Hepatocyte (in vitro differentiated cells): ENCODE data around the gene MARK2. TPM values are rescaled to one million over a fixed set of nuclear protein-coding genes. Genes with fewer than 3 reads are reported as not detected.
A peak's percentile ranks its signal among the peaks of the same experiment; 100 is the strongest.

ENCODE experiments used
- DNase-seq: peaks from one replicate; pipeline ENCODE4 v3.0.0-alpha.2; 2016; ENCODE audit warnings: low spot score
- H2AFZ ChIP-seq: fragments of 200-600 bp; sonication (generic); 2 replicates; pipeline ENCODE4 v1.6.0; 2016; ENCODE audit warnings: antibody characterized with exemption, mild to moderate bottlenecking
- H3K27ac ChIP-seq: fragments of 200-600 bp; sonication (generic); 2 replicates; pipeline ENCODE4 v1.5.1; 2016; ENCODE audit warnings: mild to moderate bottlenecking
- H3K27me3 ChIP-seq: fragments of 200-600 bp; sonication (generic); 2 replicates; pipeline ENCODE4 v1.6.1; 2016
- H3K36me3 ChIP-seq: fragments of 200-600 bp; sonication (generic); replicated peaks from 2 replicates; pipeline ENCODE4 v1.5.1; 2016; ENCODE audit warnings: low read depth; ENCODE audit not compliant: insufficient read depth
- H3K4me1 ChIP-seq: fragments of 200-600 bp; sonication (generic); 2 replicates; pipeline ENCODE4 v1.5.1; 2016; ENCODE audit warnings: mild to moderate bottlenecking, moderate library complexity; ENCODE audit not compliant: insufficient read depth
- H3K4me2 ChIP-seq: fragments of 200-600 bp; sonication (generic); 2 replicates; pipeline ENCODE4 v1.6.0; 2016
- H3K4me3 ChIP-seq: fragments of 200-600 bp; sonication (generic); 2 replicates; pipeline ENCODE4 v1.5.1; 2016; ENCODE audit warnings: mild to moderate bottlenecking
- H3K79me2 ChIP-seq: fragments of 200-600 bp; sonication (generic); 2 replicates; pipeline ENCODE4 v1.6.0; 2017; ENCODE audit warnings: mild to moderate bottlenecking
- H3K9me2 ChIP-seq: fragments of 200-600 bp; sonication (generic); replicated peaks from 2 replicates; pipeline ENCODE4 v1.6.0; 2017; ENCODE audit warnings: mild to moderate bottlenecking; ENCODE audit not compliant: insufficient read depth
- H3K9me3 ChIP-seq: fragments of 200-600 bp; sonication (generic); 2 replicates; pipeline ENCODE4 v1.5.1; 2016; ENCODE audit warnings: low read depth, mild to moderate bottlenecking
- H4K20me1 ChIP-seq: fragments of 200-600 bp; sonication (generic); 2 replicates; pipeline ENCODE4 v1.6.0; 2016; ENCODE audit warnings: mild to moderate bottlenecking; ENCODE audit not compliant: insufficient read depth, poor library complexity, severe bottlenecking
- EZH2 ChIP-seq: fragments of 200-600 bp; sonication (generic); IDR thresholded peaks from 2 replicates; pipeline ENCODE4 v1.6.1; 2016; ENCODE audit warnings: antibody characterized with exemption, mild to moderate bottlenecking, borderline replicate concordance
- EZH2phosphoT487 ChIP-seq: fragments of 200-600 bp; sonication (generic); IDR thresholded peaks from one replicate; pipeline ENCODE4 v1.6.1; 2018; ENCODE audit warnings: antibody characterized with exemption, mild to moderate bottlenecking, low read depth, moderate library complexity; ENCODE audit not compliant: unreplicated experiment, severe bottlenecking
- WGBS: methylation state at CpG from one replicate; pipeline ENCODE4 v1.1.6; 2016; ENCODE audit warnings: low lambda C conversion rate; ENCODE audit errors: missing lambda C conversion rate; 5-methylcytosine and 5-hydroxymethylcytosine counted together
- polyA plus RNA-seq: library from polyadenylated mRNA; unstranded; fragments of >200 nt; fragmentation: Nextera tagmentation; extraction: Ambion mirVana; gene quantifications from 2 replicates; pipeline ENCODE4 v1.2.1, GENCODE V29; 2016
- total RNA-seq: library from RNA; depleted of rRNA; stranded (reverse); fragments of >200 nt; gene quantifications from 2 replicates; pipeline ENCODE4 v1.2.3, GENCODE V29; 2014
- TF ChIP-seq, protein P1 (sequence below): fragments of 200-600 bp; sonication (generic); IDR thresholded peaks from 2 replicates; pipeline ENCODE4 v1.5.1; 2016; ENCODE audit warnings: antibody characterized with exemption, mild to moderate bottlenecking; ENCODE audit not compliant: poor library complexity

The MARK2 gene
- total and polyA plus RNA-seq, 2 experiments from 2014 or later, result 22.4 to 48.2 TPM

GRCh38 chr11:63813563-63814382 lies 25.1 kb upstream of the MARK2 start:
- Histone ChIP-seq H3K27me3 (no peaks in the 10 kb centered on the region), H3K4me1 (peaks cover 12% of the 10 kb centered on the region), H3K9me3 (no peaks in the 10 kb centered on the region), H3K36me3 (no peaks in the 10 kb centered on the region), H3K4me2 (peak overlapping the region; percentile 90), H2AFZ (peak overlapping the region; percentile 96), H3K4me3 (peak overlapping the region; percentile 97), H3K9me2 (no peaks in the 10 kb centered on the region), H3K27ac (peak overlapping the region; percentile 84), H4K20me1 (peaks cover 37% of the 10 kb centered on the region), H3K79me2 (peaks cover 48% of the 10 kb centered on the region)
- under 1% methylated on average over 52 of the region's 74 CpGs for WGBS
- peak; percentile 63 for DNase-seq
- TF ChIP-seq, protein P1, sequence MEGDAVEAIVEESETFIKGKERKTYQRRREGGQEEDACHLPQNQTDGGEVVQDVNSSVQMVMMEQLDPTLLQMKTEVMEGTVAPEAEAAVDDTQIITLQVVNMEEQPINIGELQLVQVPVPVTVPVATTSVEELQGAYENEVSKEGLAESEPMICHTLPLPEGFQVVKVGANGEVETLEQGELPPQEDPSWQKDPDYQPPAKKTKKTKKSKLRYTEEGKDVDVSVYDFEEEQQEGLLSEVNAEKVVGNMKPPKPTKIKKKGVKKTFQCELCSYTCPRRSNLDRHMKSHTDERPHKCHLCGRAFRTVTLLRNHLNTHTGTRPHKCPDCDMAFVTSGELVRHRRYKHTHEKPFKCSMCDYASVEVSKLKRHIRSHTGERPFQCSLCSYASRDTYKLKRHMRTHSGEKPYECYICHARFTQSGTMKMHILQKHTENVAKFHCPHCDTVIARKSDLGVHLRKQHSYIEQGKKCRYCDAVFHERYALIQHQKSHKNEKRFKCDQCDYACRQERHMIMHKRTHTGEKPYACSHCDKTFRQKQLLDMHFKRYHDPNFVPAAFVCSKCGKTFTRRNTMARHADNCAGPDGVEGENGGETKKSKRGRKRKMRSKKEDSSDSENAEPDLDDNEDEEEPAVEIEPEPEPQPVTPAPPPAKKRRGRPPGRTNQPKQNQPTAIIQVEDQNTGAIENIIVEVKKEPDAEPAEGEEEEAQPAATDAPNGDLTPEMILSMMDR, result no peak
- TF ChIP-seq EZH2 (no peak), EZH2phosphoT487 (no peak)

- peak overlapping the region; percentile 97 for H3K4me3 ChIP-seq
- peaks cover 37% of the 10 kb centered on the region for H4K20me1 ChIP-seq
- no peaks in the 10 kb centered on the region for H3K27me3 ChIP-seq
- no peaks in the 10 kb centered on the region for H3K9me3 ChIP-seq
- peak overlapping the region; percentile 90 for H3K4me2 ChIP-seq
- 8% methylated on average over 7 of the region's 7 CpGs for WGBS
- no peaks in the 10 kb centered on the region for H3K36me3 ChIP-seq
- H3K9me2 ChIP-seq, result no peaks in the 10 kb centered on the region
- H3K4me1 ChIP-seq, result peaks cover 12% of the 10 kb centered on the region
- H2AFZ ChIP-seq, result no peak overlapping the region
- TF ChIP-seq, protein P1, result no peak
- TF ChIP-seq EZH2 (no peak), EZH2phosphoT487 (no peak)
- peak overlapping the region; percentile 84 for H3K27ac ChIP-seq
- DNase-seq, result peak; percentile 18
- peaks cover 48% of the 10 kb centered on the region for H3K79me2 ChIP-seq
These were observed 24.6 kb upstream of the MARK2 start for GRCh38 chr11:63814383-63814736.

DNA sequence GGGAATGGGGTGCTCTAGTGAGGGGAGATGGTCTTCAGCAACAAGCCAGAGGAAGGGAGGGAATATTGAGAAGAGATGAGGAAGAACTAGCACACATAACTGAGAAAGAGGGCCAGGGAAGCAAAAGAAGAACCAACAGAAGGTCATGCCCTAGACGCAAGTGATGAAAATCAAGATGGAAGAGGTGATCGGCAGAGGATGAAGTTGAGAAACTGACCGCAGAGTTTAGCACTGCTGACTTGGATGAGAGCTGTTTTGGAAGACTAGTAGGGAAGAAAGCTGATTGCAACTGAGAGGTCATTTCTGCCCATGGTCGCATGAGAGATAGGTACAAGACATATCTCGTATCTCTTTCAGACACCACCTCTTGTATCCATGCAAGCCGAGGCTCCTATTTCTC lies 22.7 kb upstream of the MARK2 start:
- Histone ChIP-seq H3K79me2 (peaks cover 48% of the 10 kb centered on the region), H3K27me3 (no peaks in the 10 kb centered on the region), H3K27ac (no peak overlapping the region), H4K20me1 (peaks cover 37% of the 10 kb centered on the region), H3K4me2 (peak overlapping the region; percentile 90), H3K9me2 (no peaks in the 10 kb centered on the region), H2AFZ (no peak overlapping the region), H3K4me3 (no peak overlapping the region), H3K36me3 (no peaks in the 10 kb centered on the region), H3K9me3 (no peaks in the 10 kb centered on the region), H3K4me1 (peaks cover 12% of the 10 kb centered on the region)
- DNase-seq, result no peak
- TF ChIP-seq, protein P1, result no peak
- no peak for TF ChIP-seq EZH2
- TF ChIP-seq EZH2phosphoT487, result no peak
- 97% methylated on average over 6 of the region's 6 CpGs for WGBS
